ENCODE results near the gene EFEMP1.
A peak's percentile ranks its signal among the peaks of the same experiment; 100 is the strongest.

Gene EFEMP1

DNA sequence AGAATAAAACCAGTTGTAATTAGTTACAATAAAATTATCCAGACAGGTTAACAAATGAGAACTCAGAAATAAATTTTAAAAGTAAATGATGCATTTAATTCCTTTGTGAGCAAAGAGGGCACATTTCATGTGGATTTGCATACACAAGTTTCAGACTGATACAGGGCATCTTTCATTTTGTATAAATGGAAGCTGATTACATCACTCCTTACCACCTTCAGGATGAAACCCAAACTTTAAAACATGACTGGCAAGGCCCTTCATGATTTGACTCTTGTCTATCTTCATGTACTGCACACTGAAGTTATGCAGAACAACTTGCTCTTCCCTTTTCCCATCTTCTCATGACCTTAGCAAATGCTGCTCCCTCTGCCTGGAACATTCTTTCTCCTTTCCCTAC lies 26.9 kb downstream of the EFEMP1 start:
- DNase-seq (ENCODE audit: low read depth), result no peak

DNA sequence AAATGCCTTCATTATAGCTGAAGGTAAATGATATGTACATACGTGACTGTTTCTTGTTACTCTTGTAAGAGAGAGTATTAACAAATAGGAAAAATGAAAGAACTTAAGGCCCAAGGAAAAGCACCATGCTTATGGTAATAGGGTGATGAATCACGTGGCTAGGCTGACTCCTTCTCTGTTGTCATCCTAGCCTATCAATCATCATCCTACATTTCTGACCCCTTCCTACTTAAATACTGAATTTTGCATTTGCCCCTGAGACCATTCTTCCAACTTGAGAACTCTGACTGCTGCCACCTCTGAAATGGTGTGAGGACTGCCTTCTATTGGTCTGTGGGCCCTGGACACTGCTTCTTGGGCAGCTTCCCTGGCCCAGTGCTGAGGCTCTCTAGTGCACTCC lies 28.9 kb downstream of the EFEMP1 start:
- DNase-seq (ENCODE audit: low read depth), result no peak

DNA sequence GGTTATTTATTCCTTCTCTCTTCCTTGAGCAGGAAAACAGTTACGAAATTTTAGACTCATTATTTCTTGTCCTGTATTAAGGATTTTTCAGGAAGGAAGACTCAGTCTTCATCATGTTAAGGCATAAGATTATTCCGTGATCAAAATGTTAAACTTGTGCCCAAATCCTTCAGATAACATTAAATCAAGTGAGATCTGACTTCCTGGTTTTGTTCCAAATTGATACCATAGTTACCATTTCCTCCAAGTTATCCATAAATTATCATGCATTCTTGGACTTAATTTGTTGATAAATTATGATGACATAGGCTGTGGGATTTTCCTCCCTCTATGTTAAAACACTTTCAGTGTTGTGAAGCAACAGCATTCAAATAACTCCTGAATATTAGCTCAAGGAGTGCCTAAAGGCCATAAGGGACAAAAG lies 31.9 kb downstream of the EFEMP1 start:
- no peak for DNase-seq (ENCODE audit: low read depth)

DNA sequence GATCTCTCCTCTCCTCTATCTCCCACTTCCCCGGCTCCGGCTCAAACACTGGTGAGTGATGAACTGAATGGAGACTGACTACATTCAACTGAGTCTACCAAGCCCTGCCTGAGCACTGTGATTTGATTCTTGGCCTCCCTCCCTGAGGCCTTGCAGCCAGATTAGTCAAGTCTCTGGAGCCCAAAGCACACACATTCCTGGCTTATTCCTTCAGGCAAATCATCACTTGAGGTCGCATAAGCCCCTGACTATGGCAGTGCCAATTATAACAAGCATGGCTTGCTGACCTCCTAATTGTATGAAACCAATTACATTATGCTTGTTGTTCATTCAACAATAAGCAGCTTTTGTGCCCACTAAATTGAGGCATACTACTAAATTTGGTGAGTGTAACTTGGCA lies 34.6 kb downstream of the EFEMP1 start:
- peak; percentile 56 for DNase-seq (ENCODE audit: low read depth)

DNA sequence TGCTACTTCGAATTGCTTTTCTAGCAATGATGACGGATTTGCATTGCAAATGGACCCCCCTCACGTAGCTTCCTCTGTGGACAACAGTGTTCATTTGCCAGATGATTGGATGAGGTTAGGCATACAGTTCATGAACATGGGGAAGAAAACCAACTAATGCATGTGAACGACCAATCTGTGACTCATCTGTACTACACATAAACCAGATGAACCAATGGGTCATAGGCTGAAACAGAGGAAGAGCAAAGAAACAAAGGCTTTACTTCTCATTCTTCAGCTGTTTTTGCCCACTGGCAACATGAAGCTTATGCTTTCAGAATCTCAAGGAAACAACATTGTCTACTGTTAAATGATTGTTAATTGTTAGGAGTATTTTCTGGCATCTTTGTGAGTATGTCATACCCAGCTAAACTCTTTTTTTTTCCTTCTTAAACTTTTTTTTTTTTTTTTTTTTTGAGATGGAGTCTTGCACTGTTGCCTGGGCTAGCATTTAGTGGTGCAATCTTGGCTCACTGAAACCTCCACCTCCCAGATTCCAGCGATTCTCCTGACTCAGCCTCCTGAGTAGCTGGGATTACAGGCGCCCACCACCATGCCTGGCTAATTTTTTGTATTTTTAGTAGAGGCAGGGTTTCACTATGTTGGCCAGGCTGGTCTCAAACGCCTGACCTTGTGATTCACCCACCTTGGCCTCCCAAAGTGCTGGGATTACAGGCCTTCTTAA lies 35.5 kb downstream of the EFEMP1 start:
- peak; percentile 90 for DNase-seq (ENCODE audit: low read depth)

DNA sequence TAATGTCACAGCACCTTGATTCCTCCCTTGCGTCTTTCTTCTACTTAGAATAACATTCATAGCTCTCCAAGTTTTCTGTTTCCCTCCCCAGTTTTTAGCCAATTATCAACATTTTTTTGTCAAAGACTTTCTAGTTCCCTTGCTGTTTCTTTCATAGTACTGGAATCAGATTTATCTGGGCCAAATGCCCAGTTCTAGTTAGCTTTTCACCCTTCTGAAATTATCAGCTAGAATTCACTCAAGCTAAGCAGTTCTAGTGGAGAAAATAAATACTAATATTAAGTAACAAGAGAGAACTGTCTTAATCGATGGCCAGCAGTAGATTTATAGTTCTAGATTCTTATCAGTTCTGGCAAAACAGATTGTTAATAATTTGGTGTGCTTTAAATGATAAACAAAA lies 36.2 kb downstream of the EFEMP1 start:
- DNase-seq (ENCODE audit: low read depth), result peak; percentile 57

DNA sequence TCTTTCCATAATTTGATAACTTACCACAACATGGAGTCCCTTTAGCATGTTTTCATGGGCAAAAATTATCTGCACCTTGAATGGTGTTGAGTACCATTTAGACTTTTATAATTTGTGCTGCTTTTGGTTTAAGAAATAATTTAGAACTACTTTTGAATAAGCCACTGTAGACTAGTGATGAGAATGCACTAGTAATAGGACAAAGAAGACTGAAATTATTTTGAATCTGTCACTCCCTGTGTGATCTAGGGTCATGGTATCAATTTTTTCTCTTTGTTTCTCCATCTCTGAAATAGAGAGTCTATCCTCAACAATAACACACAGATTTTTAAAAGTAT lies 37.7 kb downstream of the EFEMP1 start:
- DNase-seq (ENCODE audit: low read depth), result no peak

DNA sequence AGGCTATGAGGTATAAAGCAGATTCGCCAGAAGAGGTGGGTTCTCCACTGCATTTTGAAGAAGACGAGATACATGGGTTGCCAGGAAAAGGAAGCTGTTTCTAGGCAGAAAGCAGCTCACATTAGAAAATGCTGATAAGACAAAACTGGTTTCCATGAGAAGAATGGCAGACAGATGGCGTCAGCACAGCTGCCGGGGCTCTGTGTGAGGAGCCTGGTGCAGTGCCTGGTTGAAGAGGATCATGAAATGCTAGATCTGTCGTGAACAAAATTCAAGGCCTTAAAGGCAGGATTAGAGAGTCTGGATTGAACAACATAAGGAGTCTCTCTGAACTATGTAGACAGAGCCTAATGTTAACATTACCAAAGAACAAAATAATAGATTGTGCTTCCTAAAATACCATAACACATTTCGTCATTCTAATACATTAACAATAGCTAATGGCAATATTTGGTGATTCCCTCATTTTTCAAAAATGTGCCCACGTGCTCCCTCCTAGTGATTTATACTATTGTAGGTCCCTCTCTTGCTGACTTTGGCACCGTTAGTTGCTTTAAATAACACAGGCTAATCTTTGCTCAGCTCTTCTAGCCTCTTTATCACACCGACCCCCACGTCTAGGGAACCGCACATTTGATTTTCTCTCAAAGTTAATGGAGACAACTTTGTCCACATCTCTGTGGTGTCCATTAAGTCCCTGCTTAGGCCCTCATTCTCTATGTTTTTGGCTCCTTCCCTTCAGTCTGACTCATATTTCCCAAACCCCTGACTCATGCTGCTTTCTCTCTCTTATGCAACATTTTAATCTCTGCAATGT lies 38.2 kb downstream of the EFEMP1 start:
- peak; percentile 94 for DNase-seq (ENCODE audit: low read depth)

DNA sequence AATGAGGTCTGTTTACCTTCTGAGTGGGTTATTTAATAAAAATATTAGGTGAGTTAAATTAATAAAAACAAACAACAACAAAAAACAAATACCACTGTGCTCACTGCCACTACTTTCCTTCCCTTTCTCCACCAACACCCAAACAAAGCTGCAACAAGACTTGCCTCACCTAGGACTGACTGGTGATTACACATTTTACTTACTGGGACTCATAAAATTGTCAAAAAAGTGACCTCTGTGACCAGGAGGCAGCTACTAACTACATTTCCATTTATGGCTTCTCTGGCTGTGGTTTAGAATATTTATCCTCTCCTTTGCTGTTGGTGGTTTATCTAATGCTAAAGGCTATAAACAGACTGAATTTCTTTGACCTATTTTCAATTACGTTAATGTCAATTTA lies 39.8 kb downstream of the EFEMP1 start:
- no peak for DNase-seq (ENCODE audit: low read depth)

DNA sequence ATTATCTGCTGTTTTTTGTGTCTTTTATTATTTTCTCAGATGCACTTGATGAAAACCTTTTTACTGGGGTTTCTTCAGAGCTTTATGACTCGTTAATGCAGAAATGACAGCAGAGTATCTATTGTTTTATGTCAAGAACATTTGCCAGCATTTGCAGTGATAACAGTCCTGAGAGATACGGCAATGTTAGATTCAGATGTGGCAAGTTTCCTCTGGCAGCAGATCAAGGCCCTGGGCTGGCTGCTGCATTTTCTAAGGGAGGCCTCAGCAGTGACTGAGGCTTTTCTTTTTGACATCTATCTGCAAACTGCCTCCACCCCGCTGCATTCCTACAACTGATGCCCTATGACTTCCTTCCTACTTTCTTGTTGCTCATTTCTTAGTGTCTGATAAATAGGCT lies 40.2 kb downstream of the EFEMP1 start:
- no peak for DNase-seq (ENCODE audit: low read depth)

DNA sequence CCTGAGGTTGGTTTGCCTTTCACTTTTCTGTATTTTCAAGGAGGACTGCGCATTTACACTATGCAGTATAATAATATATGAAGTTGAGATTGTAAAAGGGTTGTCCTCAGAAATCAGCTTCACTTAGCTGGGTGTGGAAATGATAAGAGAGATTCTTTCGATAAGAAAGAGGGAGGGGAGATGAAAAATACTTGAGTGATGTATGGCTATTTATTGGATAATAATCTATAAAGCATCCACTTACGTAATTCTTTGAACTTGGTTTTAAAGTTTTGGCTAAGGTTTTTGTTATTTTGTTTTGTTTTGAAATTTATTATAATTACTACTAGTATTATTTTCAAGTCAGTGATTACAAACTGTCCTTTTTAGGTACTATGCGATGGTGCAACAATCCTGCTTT lies 40.6 kb downstream of the EFEMP1 start:
- no peak for DNase-seq (ENCODE audit: low read depth)

DNA sequence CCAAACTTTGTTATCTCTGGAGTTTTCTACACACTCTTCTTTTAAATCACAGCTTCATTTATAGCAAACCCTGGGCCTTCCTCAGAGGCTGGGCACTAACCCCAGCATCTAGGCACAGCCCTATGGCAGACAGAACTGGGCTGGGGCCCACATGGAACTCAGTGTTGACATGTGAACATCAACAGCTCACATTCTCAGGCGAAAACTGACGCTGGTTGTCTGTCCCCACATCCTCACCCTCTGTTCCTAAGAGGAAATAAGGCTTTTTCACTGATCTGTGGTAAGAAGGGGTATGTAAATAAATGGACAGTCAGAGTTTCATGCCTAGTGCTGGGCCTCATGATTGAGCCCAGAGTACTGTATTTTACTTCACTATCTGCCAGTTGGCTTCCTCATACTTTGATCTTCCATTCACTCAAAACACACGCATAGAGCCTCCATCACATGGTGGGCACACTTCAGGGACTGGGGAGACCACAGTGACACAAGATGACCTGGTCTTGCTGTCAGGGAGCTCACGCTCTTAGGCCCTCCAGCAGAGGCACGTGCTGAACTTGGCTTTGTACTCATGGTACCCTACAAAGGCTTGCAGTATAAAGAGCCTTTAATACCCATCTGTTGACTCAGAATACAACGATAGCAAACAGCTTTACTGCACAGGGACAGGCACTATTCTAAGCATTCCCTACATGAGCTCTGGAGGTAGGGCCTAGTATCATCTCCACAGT lies 43.0 kb downstream of the EFEMP1 start:
- no peak for DNase-seq (ENCODE audit: low read depth)

DNA sequence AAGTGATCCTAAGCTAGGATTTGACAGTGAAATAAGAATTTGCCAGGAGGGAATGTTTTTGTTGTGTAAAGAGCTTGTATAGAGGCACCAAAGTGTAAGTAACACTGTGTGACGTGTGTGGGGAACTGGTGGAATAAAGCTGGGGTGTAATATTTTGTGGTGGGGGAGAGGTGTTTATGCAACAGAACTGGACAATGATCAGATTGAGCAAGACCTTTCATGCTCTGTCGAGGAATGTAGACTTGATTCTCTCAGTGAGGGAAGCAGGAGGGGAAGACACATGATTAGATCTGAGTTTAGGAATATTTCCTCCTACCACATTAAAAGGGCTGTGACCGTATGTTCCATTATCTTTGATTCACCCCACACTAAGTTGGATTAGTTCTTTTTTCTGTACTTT lies 43.6 kb downstream of the EFEMP1 start:
- DNase-seq (ENCODE audit: low read depth), result no peak

DNA sequence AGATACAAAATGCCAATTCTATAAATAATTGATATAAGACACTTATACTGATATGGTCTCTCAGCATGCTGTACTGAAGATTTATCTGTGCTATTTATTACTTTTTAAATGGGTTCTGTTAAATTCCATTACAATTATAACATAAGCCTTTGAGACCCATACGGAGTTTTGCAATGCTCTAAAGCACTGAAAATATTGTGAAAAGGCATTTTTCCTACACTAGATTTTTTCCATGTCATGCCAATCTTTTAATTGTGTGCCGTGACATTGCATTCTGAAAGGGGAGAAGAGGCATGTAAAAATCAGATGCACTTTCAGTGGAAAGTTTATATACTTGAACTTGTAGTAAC lies 46.5 kb downstream of the EFEMP1 start:
- DNase-seq (ENCODE audit: low read depth), result no peak

DNA sequence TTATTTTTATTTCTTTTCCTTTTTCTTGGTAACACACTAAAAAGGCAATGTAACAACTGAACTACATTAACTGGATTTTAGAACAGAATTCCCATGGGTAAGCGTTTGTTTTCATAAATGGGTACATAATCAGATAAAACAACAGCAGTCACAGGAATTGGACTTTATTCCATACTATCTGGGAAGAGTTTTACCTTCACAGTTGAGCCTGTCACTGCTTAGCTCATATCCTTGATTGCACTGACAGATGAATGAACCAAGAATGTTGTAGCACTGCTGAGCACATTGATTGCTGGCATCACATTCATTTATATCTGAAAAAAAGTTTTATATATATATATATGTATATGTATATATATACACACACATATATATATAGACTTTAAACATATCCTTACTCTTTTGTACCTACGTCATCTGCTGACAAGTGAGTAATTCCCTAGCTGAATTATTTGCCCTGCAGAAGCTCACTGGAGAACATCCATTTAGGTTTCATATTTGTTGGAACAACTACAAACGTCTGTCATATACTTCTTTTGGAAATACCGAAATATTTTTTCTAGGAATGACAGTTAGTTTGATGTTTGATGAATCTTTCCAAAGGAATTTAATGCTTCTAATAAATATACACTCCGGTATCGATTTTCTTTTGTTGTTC lies 47.0 kb downstream of the EFEMP1 start:
- DNase-seq (ENCODE audit: low read depth), result no peak

DNA sequence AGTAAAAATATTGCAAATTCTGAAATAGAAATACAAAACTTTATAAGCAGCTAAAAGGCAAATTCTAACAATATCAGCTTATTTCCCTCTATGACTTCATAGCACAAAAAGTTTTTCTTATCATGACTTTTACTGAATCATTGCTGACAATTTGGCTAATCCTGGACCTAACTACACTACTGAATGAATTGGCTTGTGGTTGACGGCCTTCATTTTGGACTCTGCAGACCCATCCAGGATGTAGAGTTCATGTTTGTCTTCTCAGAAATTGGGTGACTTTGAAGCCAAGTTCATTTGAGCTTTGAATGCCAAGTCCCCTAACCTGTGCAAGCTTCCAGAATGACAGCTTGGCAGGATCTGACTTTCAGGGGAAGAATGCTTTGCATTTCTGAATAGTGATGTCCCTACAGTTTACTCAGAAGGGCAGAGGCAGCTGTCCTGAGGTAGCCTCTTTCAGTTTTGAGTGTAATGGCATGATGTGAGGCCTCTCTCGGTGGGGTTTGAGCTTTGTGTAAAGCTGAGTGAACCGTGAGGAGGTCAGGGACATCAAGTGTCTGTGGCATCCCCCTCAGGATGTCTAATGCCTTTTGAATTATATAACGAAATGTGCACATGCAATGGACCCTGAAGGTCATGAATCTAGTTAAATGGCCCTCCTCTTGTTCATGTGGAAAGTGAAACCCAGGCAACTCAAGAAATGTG lies 48.0 kb downstream of the EFEMP1 start:
- no peak for DNase-seq (ENCODE audit: low read depth)

DNA sequence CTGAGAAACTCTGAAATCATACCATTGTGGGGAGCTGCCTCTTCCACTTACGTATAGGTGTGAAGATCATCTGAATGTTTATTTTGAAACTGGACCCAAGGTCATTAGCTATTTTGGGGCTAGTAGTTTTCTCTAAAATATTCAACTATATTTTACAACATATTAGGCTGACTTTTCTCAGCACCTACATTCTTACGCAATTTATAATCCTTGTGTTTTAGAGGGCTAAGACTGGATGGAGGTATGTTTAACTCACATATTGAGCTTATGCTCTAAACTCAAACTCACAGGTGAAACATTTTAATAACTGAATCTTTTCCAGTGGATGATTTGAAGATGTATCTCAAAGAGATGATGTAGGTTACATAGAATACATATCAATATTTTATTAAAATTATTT lies 49.2 kb downstream of the EFEMP1 start:
- DNase-seq (ENCODE audit: low read depth), result no peak

DNA sequence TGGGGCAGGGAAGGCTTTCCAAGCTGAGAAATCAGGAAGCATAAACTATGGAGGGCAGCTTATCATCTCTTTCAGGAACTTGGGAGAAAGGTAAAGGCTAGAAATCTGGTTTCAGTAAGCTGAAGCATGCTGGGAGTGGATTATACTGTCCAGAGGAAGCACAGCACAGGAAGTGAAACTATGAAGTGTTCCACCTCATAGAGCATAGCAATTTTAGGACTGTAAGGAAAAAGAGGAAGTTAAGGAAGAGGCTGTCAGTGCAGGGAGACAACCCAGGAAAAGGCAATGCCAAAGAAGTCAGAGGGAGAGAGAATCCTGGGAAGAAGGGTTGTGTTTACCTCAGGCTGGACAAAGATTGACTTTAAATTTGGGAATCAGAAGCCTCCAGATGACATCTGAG lies 51.9 kb downstream of the EFEMP1 start:
- DNase-seq (ENCODE audit: low read depth), result no peak

DNA sequence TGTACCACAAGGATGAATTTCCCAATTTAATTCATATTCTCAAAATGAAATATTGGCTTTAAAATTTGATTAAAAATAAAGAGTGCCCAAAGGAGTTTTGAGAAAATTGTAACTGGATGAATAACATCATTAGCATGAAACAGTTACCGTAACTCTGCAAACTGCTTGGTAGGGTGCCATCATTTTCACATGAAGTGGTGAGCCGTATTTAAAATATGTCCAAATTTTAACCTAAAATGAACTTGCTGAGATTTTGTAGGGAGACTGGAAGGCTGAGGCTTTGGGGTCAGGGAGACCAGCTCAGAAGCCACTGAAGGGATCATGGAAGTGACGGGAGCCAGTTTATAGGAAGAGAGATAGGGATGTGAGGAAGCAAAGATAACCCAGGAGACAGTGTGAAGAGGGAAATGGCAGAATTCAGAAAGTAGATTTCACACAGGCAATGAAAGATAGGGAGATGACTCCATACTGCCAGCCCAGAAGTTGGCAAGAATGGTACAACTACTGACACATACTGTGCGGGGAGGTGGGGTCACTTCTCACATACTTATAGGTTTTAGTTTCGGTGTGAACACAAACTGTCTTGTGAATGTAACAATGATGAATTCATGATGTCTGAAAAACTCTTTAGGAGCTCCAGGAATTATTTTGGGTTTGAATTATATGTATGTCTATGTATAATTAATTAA lies 53.8 kb downstream of the EFEMP1 start:
- DNase-seq (ENCODE audit: low read depth), result no peak

DNA sequence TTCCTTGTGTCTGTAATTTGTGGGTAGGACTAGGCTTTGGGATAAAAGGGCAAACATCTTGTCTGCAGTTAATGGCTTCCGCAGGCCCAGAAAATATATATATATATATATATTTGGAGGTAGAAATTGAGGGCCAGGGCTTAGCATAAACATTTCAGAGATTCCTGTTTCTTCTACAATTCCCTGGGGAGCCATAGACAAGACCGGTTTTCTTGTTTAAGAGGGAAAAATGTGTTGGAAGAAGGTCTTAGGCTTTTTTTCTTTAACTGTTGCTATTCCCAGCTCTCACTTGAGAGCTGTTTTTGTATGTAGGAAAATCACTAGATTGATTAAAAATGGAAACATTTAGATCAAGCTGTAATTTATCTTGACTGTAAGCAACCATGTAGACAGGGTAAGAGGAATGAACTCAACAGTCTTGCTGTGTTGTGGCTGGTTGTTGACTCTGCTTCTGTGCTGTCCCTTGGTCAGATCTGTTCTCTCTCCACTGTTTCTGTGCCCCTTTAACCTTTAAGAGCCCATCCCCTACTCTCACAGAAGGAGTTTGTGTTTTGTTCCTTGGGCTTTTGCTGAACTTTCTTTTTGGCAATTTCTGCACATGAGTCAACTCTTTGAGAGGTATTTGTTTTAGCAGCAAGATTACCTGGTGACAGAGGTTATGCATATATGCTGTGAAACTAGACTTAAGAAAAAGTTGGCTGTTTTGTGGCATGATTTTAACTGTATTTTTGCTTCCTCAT lies 58.3 kb downstream of the EFEMP1 start:
- DNase-seq (ENCODE audit: low read depth), result no peak
